PC-9 (cell line): ENCODE data around the gene RTP3. TPM values are rescaled to one million over a fixed set of nuclear protein-coding genes. Genes with fewer than 3 reads are reported as not detected.
A peak's percentile ranks its signal among the peaks of the same experiment; 100 is the strongest.
"Not testable (repeated sequence)": the region's sequence is repeated elsewhere in the genome, so short reads cannot be mapped to it uniquely, and the experiment has no call there.

ENCODE experiments used
- BruUV-seq: library from RNA; stranded (reverse); fragments of 400-500 nt; replicated peaks from 2 replicates; lab custom pipeline; 2021; lab: Mats Ljungman, UMichigan
- CTCF ChIA-PET: fragments of 300-600 bp; sonication (Branson Sonifier 250); formaldehyde crosslinking; loops from one replicate; lab custom pipeline; 2022; ENCODE audit warnings: antibody characterized with exemption; lab: Charles Lee
- POLR2A ChIA-PET: fragments of 300-600 bp; sonication (Branson Sonifier 250); formaldehyde crosslinking; loops from one replicate; lab custom pipeline; 2022; ENCODE audit warnings: antibody characterized with exemption; ENCODE audit not compliant: unreplicated experiment; lab: Charles Lee
- DNase-seq, 2 experiments: peaks; one replicate each; pipeline versions ENCODE4 v3.0.0 to v3.0.0-alpha.2; 2015 to 2022; ENCODE audit warnings: mixed read lengths in 1 of 2
- H2AFZ ChIP-seq: fragments of 200-600 bp; sonication (generic); 2 replicates; pipeline ENCODE4 v1.8.1; 2017; ENCODE audit warnings: antibody characterized with exemption
- H3F3A ChIP-seq: fragments of 200-600 bp; sonication (generic); 2 replicates; pipeline ENCODE4 v1.8.1; 2017; ENCODE audit warnings: antibody characterized with exemption, mild to moderate bottlenecking, low read depth; ENCODE audit not compliant: insufficient read depth
- H3K27ac ChIP-seq: fragments of 200-600 bp; sonication (generic); 2 replicates; pipeline ENCODE4 v1.6.1; 2016; ENCODE audit warnings: mixed run types
- H3K27me3 ChIP-seq: fragments of 200-600 bp; sonication (generic); 2 replicates; pipeline ENCODE4 v1.6.1; 2016; ENCODE audit warnings: low read depth, mixed run types; ENCODE audit not compliant: insufficient read depth
- H3K36me3 ChIP-seq: fragments of 200-600 bp; sonication (generic); 2 replicates; pipeline ENCODE4 v1.6.1; 2016; ENCODE audit warnings: low read depth, mixed run types
- H3K4me1 ChIP-seq: fragments of 200-600 bp; sonication (generic); replicated peaks from 2 replicates; pipeline ENCODE4 v1.6.1; 2016; ENCODE audit warnings: mixed run types; ENCODE audit not compliant: insufficient read depth
- H3K4me2 ChIP-seq: fragments of 200-600 bp; sonication (generic); 2 replicates; pipeline ENCODE4 v1.6.1; 2017; ENCODE audit warnings: mixed run types
- H3K4me3 ChIP-seq: fragments of 200-600 bp; sonication (generic); 2 replicates; pipeline ENCODE4 v1.6.1; 2016; ENCODE audit warnings: mixed run types
- H3K79me2 ChIP-seq: fragments of 200-600 bp; sonication (generic); 2 replicates; pipeline ENCODE4 v1.6.1; 2017; ENCODE audit warnings: low read depth, mixed run types
- H3K9me2 ChIP-seq: fragments of 200-600 bp; sonication (generic); 2 replicates; pipeline ENCODE4 v1.8.1; 2017; ENCODE audit warnings: mild to moderate bottlenecking; ENCODE audit not compliant: insufficient read depth
- H3K9me3 ChIP-seq: fragments of 200-600 bp; sonication (generic); 2 replicates; pipeline ENCODE4 v1.8.1; 2016; ENCODE audit warnings: low read depth; ENCODE audit not compliant: insufficient read depth
- H4K20me1 ChIP-seq: fragments of 200-600 bp; sonication (generic); 2 replicates; pipeline ENCODE4 v1.8.1; 2017; ENCODE audit not compliant: insufficient read depth
- EZH2 ChIP-seq: fragments of 200-600 bp; sonication (generic); IDR thresholded peaks from 2 replicates; pipeline ENCODE4 v1.8.0; 2017; ENCODE audit warnings: antibody characterized with exemption, low read depth
- intact Hi-C: fragments of 100-400 bp; cut with micrococcal nuclease; formaldehyde crosslinking; loops from one replicate; pipeline ENCODE4 v1.10.0; 2022; ENCODE audit not compliant: unreplicated experiment
- total RNA-seq: library from RNA; stranded (reverse); gene quantifications from 2 replicates; pipeline ENCODE4 v1.2.3, GENCODE V29; 2021
- TF ChIP-seq, protein P1 (sequence below): fragments of 200-600 bp; sonication (generic); conservative IDR thresholded peaks from 2 replicates; pipeline ENCODE4 v1.6.1; 2017; ENCODE audit warnings: mixed run types, antibody characterized with exemption, mild to moderate bottlenecking, moderate library complexity

Gene RTP3
- total RNA-seq, 1 experiment from 2014 or later: not detected

DNA sequence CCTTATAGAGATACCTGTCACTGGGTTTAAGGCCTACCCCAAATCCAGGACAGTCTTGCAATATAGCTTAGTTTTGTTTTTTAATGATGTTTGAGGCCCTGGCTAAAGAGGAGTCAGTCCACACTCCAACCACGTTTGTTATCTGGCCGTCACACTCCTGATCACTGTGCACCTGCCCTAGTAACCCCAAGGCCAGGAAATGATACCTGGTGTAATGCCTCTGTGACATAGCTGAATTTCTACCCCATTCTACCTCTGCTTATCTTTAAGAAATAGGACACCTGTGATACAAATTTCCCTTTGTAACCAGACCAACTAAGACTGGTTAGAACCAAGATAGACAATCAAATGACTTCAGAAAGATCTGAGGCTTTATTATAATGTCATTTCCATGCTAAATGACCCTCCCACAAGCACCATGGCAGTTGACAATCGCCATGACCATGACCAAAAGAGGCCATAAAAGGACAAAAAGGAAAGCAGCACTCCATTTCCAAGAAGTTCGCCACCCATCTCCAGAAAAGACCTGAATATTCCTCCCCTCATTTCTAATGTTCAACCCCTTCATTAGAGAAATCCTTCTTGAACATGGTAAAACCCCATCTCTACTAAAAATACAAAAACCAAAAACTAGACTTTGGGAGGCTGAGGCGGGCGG lies 4.8 kb upstream of the RTP3 start:
- Histone ChIP-seq H4K20me1 (no peaks in the 10 kb centered on the region), H3K4me3 (no peak overlapping the region), H3K27ac (no peak overlapping the region), H3K9me3 (no peaks in the 10 kb centered on the region), H3K4me1 (peaks cover 17% of the 10 kb centered on the region), H3K79me2 (no peaks in the 10 kb centered on the region), H3K36me3 (no peaks in the 10 kb centered on the region), H2AFZ (no peak overlapping the region), H3K4me2 (no peak overlapping the region), H3K27me3 (no peaks in the 10 kb centered on the region), H3K9me2 (no peaks in the 10 kb centered on the region), H3F3A (no peaks in the 10 kb centered on the region)
- ChIA-PET CTCF (interaction anchor here (0.6 kb wide), 2 partner anchors 18 to 796 kb away, joined by 3 to 5 read pairs; no protein-coding TSS in a partner anchor), POLR2A (no interaction called here)
- BruUV-seq: no TSS peak
- TF ChIP-seq, protein P1, sequence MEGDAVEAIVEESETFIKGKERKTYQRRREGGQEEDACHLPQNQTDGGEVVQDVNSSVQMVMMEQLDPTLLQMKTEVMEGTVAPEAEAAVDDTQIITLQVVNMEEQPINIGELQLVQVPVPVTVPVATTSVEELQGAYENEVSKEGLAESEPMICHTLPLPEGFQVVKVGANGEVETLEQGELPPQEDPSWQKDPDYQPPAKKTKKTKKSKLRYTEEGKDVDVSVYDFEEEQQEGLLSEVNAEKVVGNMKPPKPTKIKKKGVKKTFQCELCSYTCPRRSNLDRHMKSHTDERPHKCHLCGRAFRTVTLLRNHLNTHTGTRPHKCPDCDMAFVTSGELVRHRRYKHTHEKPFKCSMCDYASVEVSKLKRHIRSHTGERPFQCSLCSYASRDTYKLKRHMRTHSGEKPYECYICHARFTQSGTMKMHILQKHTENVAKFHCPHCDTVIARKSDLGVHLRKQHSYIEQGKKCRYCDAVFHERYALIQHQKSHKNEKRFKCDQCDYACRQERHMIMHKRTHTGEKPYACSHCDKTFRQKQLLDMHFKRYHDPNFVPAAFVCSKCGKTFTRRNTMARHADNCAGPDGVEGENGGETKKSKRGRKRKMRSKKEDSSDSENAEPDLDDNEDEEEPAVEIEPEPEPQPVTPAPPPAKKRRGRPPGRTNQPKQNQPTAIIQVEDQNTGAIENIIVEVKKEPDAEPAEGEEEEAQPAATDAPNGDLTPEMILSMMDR: no peak
- TF ChIP-seq EZH2: no peak
- DNase-seq: no peak
- intact Hi-C loops: no loop called here

DNA sequence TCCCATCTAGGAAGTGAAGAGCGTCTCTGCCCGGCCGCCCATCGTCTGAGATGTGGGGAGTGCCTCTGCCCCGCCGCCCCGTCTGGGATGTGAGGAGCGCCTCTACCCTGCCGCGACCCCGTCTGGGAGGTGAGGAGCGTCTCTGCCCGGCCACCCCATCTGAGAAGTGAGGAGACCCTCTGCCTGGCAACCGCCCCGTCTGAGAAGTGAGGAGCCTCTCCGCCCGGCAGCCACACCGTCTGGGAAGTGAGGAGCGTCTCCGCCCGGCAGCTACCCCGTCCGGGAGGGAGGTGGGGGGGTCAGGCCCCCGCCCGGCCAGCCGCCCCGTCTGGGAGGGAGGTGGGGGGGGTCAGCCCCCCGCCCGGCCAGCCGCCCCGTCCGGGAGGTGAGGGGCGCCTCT lies 3.3 kb upstream of the RTP3 start:
- H3K79me2 ChIP-seq, POLR2A ChIA-PET, CTCF ChIA-PET, H3K4me3 ChIP-seq, H2AFZ ChIP-seq, H3K27me3 ChIP-seq, H3K9me2 ChIP-seq, H3K4me2 ChIP-seq, H3K27ac ChIP-seq, H3K36me3 ChIP-seq, H3F3A ChIP-seq, BruUV-seq, intact Hi-C loops, H3K9me3 ChIP-seq, DNase-seq, H4K20me1 ChIP-seq: not testable (repeated sequence)
- peaks cover 13% of the 10 kb centered on the region for H3K4me1 ChIP-seq

DNA sequence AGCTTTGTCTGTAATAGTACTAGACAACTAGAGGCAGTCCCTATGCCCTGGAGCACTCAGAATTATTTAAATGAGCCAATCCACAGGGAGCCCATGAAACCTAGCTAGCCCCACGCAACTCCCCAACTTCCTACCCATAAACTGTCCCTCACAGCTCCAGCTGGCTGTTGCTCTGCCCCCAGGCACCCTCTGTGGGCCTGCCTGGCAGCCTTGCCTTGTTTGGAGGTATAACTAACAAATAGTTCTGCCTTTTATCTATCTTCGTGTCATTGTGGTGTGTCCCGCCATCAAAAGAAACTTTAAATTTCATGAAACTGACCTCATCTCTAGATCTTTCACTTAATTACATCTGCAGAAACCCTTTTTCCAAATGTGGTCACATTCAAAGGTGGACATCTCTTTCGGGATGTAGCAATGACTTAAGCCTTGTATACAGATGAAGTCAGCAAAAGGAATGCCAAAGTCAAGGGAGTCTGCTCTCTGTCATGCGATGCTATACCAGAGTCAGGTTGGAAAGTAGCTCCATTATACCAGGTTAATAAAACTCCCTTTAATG lies 1.8 kb upstream of the RTP3 start:
- peak in 1 of 2 experiments; percentile 74 for DNase-seq
- H3K9me3 ChIP-seq: no peaks in the 10 kb centered on the region
- H3K27ac ChIP-seq: peak overlapping the region; percentile 24; the same call in 1 of the 2 replicates
- H3K36me3 ChIP-seq: no peaks in the 10 kb centered on the region
- TF ChIP-seq, protein P1: no peak
- TF ChIP-seq EZH2: no peak
- no peak overlapping the region for H3K4me3 ChIP-seq
- H3K79me2 ChIP-seq: no peaks in the 10 kb centered on the region
- no peaks in the 10 kb centered on the region for H3F3A ChIP-seq
- H3K4me2 ChIP-seq: no peak overlapping the region
- ChIA-PET CTCF (interaction anchor here (0.9 to 1.6 kb wide), 2 partner anchors 7 to 13 kb away, joined by 3 to 4 read pairs; no protein-coding TSS in a partner anchor), POLR2A (no interaction called here)
- no peak overlapping the region for H2AFZ ChIP-seq
- H3K27me3 ChIP-seq: no peaks in the 10 kb centered on the region
- no peaks in the 10 kb centered on the region for H4K20me1 ChIP-seq
- H3K9me2 ChIP-seq: no peaks in the 10 kb centered on the region
- no TSS peak for BruUV-seq
- H3K4me1 ChIP-seq: peaks cover 13% of the 10 kb centered on the region
- intact Hi-C loops: no loop called here
